ENCODE data around the gene CEL. TPM values are rescaled to one million over a fixed set of nuclear protein-coding genes. Genes with fewer than 3 reads are reported as not detected.

Gene CEL
- total RNA-seq, 1 experiment from 2014 or later: 6.9 TPM

DNA sequence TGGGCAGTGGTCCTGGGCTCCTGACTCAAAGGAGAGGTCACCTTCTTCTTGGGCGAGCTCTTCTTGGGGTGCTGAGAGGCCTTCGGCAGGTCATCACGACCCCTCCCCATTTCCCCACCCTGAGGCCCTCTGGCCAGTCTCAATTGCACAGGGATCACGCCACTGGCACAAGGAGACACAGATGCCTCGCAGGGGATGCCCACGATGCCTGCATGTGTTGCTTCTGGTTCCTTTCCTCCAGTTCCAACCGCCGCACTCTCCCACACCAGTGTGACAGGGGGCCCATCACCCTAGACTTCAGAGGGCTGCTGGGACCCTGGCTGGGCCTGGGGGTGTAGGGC lies 1.3 kb downstream of the CEL start:
- Histone ChIP-seq H3K9me2 (ENCODE audit: insufficient read depth) (no peaks in the 10 kb centered on the region), H3K36me3 (ENCODE audit: control insufficient read depth in 1 of 2, insufficient read depth in 2 of 2, low read length in 2 of 2) (no peaks in the 10 kb centered on the region), H3K4me2 (ENCODE audit: low read length) (no peak overlapping the region), H3K4me1 (ENCODE audit: control insufficient read depth in 1 of 2, insufficient read depth in 2 of 2, low read length in 2 of 2) (peaks cover 0 to 2% of the 10 kb centered on the region in 2 experiments; a peak in 1 of 4 replicates), H2AFZ (ENCODE audit: low read depth, low read length, poor library complexity, severe bottlenecking) (no peak overlapping the region), H3K79me2 (ENCODE audit: insufficient read depth, low read length) (no peaks in the 10 kb centered on the region), H3K27me3 (ENCODE audit: insufficient read depth, low read length) (no peaks in the 10 kb centered on the region), H3K9ac (ENCODE audit: low read length) (no peak overlapping the region), H3K9me3 (ENCODE audit: control insufficient read depth in 1 of 2, insufficient read depth in 1 of 2, low read depth in 1 of 2, low read length in 2 of 2) (no peaks in the 10 kb centered on the region), H3K4me3 (replicated peaks in 1 of 2; ENCODE audit: low read depth in 1 of 2, low read length in 2 of 2) (no peak overlapping the region), H4K20me1 (ENCODE audit: insufficient read depth) (no peaks in the 10 kb centered on the region), H3K27ac (ENCODE audit: low read depth, low read length) (no peak overlapping the region)
- DNase-seq (ENCODE audit: low read depth, low spot score): no peak
- no peak for ATAC-seq
- no TSS peak for BruUV-seq (replicated peaks)
- POLR2A ChIA-PET: no interaction called here
- TF ChIP-seq CTCF (IDR thresholded peaks at IDR 0.05 in 2 of 3, conservative IDR thresholded peaks at IDR 0.05 in 1 of 3; ENCODE audit: borderline replicate concordance in 1 of 3, insufficient read depth in 1 of 3, low read depth in 2 of 3, low read length in 2 of 3): no peak
- TF ChIP-seq EZH2 (IDR thresholded peaks at IDR 0.05): no peak
- no peak for TF ChIP-seq RAD21 (IDR thresholded peaks at IDR 0.05; ENCODE audit: low read depth)
- intact Hi-C loops (cut with micrococcal nuclease): no loop called here
- RAD21 ChIA-PET (ENCODE audit: low non-redundant PET in 1 of 2, low total read pairs in 2 of 2, uncharacterized antibody in 2 of 2, unreplicated experiment in 2 of 2): no interaction called here
- CTCF ChIA-PET: no interaction called here

DNA sequence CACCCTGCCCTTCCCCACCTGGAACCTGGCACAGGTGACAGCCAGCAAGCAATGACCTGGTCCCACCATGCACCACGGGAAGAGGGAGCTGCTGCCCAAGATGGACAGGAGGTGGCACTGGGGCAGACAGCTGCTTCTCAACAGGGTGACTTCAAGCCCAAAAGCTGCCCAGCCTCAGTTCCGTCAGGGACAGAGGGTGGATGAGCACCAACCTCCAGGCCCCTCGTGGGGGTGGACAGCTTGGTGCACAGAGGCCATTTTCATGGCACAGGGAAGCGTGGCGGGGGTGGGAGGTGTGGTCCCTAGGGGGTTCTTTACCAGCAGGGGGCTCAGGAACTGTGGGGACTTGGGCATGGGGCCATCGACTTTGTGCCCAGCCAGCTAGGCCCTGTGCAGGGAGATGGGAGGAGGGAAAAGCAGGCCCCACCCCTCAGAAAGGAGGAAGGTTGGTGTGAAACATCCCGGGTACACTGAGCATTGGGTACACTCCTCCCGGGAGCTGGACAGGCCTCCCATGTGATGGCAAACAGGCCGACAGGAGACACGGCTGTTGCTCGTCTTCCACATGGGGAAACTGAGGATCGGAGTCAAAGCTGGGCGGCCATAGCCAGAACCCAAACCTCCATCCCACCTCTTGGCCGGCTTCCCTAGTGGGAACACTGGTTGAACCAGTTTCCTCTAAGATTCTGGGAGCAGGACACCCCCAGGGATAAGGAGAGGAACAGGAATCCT lies 1.9 kb downstream of the CEL start:
- ChIA-PET RAD21 (ENCODE audit: low non-redundant PET in 1 of 2, low total read pairs in 2 of 2, uncharacterized antibody in 2 of 2, unreplicated experiment in 2 of 2) (no interaction called here), CTCF (no interaction called here), POLR2A (no interaction called here)
- Histone ChIP-seq H3K79me2 (ENCODE audit: insufficient read depth, low read length) (no peaks in the 10 kb centered on the region), H3K9ac (ENCODE audit: low read length) (no peak overlapping the region), H3K9me3 (ENCODE audit: control insufficient read depth in 1 of 2, insufficient read depth in 1 of 2, low read depth in 1 of 2, low read length in 2 of 2) (no peaks in the 10 kb centered on the region), H2AFZ (ENCODE audit: low read depth, low read length, poor library complexity, severe bottlenecking) (no peak overlapping the region), H3K4me1 (ENCODE audit: control insufficient read depth in 1 of 2, insufficient read depth in 2 of 2, low read length in 2 of 2) (peaks cover 0 to 2% of the 10 kb centered on the region in 2 experiments; a peak in 1 of 4 replicates), H3K27me3 (ENCODE audit: insufficient read depth, low read length) (no peaks in the 10 kb centered on the region), H3K4me3 (replicated peaks in 1 of 2; ENCODE audit: low read depth in 1 of 2, low read length in 2 of 2) (no peak overlapping the region), H4K20me1 (ENCODE audit: insufficient read depth) (no peaks in the 10 kb centered on the region), H3K27ac (ENCODE audit: low read depth, low read length) (no peak overlapping the region), H3K36me3 (ENCODE audit: control insufficient read depth in 1 of 2, insufficient read depth in 2 of 2, low read length in 2 of 2) (no peaks in the 10 kb centered on the region), H3K4me2 (ENCODE audit: low read length) (no peak overlapping the region), H3K9me2 (ENCODE audit: insufficient read depth) (no peaks in the 10 kb centered on the region)
- no TSS peak for BruUV-seq (replicated peaks)
- DNase-seq (ENCODE audit: low read depth, low spot score): no peak
- ATAC-seq: no peak
- intact Hi-C loops (cut with micrococcal nuclease): no loop called here
- TF ChIP-seq EZH2 (IDR thresholded peaks at IDR 0.05) (no peak), MAX (IDR thresholded peaks at IDR 0.05) (no peak), ZNF274 (IDR thresholded peaks at IDR 0.05; ENCODE audit: low read depth, low read length) (no peak), POLR2AphosphoS5 (IDR thresholded peaks at IDR 0.05; ENCODE audit: low read depth, low read length) (no peak), FOSL1 (IDR thresholded peaks at IDR 0.05; ENCODE audit: low read depth) (no peak), ATF3 (IDR thresholded peaks at IDR 0.05) (no peak), CTCF (IDR thresholded peaks at IDR 0.05 in 2 of 3, conservative IDR thresholded peaks at IDR 0.05 in 1 of 3; ENCODE audit: borderline replicate concordance in 1 of 3, insufficient read depth in 1 of 3, low read depth in 2 of 3, low read length in 2 of 3) (no peak), CBX3 (IDR thresholded peaks at IDR 0.05; ENCODE audit: low read depth) (no peak), JUND (IDR thresholded peaks at IDR 0.05) (no peak)
- TF ChIP-seq, protein P1, sequence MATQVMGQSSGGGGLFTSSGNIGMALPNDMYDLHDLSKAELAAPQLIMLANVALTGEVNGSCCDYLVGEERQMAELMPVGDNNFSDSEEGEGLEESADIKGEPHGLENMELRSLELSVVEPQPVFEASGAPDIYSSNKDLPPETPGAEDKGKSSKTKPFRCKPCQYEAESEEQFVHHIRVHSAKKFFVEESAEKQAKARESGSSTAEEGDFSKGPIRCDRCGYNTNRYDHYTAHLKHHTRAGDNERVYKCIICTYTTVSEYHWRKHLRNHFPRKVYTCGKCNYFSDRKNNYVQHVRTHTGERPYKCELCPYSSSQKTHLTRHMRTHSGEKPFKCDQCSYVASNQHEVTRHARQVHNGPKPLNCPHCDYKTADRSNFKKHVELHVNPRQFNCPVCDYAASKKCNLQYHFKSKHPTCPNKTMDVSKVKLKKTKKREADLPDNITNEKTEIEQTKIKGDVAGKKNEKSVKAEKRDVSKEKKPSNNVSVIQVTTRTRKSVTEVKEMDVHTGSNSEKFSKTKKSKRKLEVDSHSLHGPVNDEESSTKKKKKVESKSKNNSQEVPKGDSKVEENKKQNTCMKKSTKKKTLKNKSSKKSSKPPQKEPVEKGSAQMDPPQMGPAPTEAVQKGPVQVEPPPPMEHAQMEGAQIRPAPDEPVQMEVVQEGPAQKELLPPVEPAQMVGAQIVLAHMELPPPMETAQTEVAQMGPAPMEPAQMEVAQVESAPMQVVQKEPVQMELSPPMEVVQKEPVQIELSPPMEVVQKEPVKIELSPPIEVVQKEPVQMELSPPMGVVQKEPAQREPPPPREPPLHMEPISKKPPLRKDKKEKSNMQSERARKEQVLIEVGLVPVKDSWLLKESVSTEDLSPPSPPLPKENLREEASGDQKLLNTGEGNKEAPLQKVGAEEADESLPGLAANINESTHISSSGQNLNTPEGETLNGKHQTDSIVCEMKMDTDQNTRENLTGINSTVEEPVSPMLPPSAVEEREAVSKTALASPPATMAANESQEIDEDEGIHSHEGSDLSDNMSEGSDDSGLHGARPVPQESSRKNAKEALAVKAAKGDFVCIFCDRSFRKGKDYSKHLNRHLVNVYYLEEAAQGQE (IDR thresholded peaks at IDR 0.05; ENCODE audit: low read depth): no peak
